Measurements from ENCODE around the gene UBE2L3. TPM values are rescaled to one million over a fixed set of nuclear protein-coding genes. Genes with fewer than 3 reads are reported as not detected.

Gene UBE2L3
- total RNA-seq, 2 donors from 2014 or later, result 86.3 to 114 TPM

DNA sequence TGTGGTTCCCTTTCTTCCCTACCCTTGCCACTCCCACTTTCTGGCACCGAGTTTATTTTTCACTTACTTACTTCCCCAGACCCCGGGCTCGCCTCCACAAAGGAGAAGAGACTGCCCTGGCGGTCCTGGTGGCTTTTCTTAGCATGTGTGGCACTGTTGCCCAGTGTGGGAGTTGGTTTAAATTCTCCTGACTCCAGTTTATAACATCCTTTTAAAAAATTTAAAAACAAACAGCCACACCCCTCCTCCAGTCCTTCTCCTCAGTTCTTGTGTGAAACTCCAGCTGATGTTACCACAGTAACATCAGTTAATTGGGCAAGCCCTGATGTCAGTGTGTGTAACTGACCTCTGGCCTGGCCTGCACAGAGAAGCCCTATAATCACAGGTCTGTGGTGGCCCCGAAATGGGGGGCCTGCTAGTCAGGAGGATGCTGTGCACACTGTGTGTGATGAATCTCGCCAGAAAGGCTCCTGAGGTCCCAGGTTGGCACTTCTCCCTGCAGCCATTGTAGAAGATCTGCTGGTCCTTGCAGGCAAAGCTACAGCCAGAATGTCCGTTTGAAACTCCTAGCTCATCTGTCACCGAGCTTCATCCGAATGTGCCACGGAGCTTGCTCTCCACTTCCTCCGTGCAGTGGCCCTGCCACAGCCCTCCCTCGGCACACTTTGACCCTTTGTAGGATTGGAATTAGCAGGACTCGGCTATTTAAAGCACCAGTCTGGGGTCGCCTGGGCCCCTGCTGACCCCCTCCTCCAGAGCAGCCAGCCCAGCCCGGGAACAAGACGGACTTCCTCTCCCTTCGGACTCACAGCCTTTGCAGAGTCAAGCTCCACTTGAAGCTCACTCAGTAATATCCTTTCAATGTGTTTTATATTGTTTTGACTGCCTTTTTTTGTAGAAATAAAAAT, 54.8 kb downstream of the UBE2L3 start:
- Mint-ChIP-seq H3K27me3 (no peaks in the 10 kb centered on the region), H3K4me1 (ENCODE audit: low read depth in 2 of 2) (peaks cover 23 to 53% of the 10 kb centered on the region in 2 donors), H3K36me3 (no peaks in the 10 kb centered on the region), H3K4me3 (no peak overlapping the region), H3K9me3 (no peaks in the 10 kb centered on the region), H3K27ac (peak overlapping the region; percentile 51 to 75)
- DNase-seq (ENCODE audit: low spot score), result no peak
- no peak for ATAC-seq

DNA sequence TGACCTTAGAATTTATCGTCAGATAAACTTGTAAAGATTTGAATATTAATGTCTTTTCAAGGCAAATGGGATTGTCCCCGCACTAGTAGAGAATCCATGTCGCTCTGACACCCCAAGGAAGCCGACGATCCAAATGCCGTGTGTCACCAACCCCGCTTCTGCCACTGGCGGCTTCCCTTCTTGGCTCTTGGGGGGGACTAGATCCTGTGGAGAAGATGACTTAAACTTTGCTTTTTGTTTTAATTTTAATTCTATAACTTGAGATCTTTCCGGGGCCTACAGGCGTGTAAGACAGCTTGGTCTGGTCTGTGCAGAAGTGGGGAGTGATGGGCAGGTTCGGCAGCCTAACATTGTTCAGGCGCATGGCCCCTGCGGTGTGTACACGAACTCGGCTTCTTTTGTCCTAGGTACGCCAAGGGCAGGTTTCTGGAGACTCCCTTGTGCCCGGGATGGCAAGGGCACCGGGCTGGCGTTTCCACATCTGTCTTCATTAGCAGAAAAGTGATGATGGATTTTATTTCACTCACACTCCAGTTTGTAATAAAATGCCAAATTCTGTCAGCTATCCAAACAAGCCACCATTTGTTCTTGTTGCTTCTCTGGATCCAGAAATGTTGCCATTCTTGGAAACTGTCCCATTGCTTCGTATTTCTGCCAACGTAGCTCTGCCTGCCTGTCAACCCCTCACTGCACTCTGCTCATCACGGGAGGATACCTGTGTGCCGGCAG, 55.6 kb downstream of the UBE2L3 start:
- Mint-ChIP-seq H3K36me3 (no peaks in the 10 kb centered on the region), H3K27ac (peak overlapping the region; percentile 58 to 75), H3K9me3 (no peaks in the 10 kb centered on the region), H3K4me1 (ENCODE audit: low read depth in 2 of 2) (peaks cover 26 to 56% of the 10 kb centered on the region in 2 donors), H3K4me3 (no peak overlapping the region), H3K27me3 (no peaks in the 10 kb centered on the region)
- DNase-seq (ENCODE audit: low spot score) (no peak), ATAC-seq (no peak)

DNA sequence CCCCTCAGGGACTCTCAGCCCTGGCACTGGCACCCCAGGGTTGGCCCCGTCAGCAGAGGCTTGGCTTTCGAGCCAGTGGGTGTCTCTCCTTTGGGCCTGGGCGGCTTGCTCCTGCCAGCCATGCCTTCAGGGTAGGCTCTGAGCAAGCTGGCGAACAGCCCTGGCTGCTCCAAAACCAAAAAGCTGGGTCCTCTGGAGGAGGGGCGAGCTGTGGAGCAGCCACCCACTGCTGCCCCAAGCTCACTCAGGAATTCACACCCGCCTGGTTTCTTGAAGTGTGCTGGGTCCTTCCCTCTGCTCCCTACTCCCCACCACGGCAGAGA, 56.1 kb downstream of the UBE2L3 start:
- Mint-ChIP-seq H3K36me3 (no peaks in the 10 kb centered on the region), H3K4me1 (ENCODE audit: low read depth in 2 of 2) (peaks cover 31 to 59% of the 10 kb centered on the region in 2 donors), H3K9me3 (no peaks in the 10 kb centered on the region), H3K4me3 (no peak overlapping the region), H3K27me3 (no peaks in the 10 kb centered on the region), H3K27ac (peak overlapping the region; percentile 43 to 58)
- DNase-seq (ENCODE audit: low spot score) (no peak), ATAC-seq (no peak)

DNA sequence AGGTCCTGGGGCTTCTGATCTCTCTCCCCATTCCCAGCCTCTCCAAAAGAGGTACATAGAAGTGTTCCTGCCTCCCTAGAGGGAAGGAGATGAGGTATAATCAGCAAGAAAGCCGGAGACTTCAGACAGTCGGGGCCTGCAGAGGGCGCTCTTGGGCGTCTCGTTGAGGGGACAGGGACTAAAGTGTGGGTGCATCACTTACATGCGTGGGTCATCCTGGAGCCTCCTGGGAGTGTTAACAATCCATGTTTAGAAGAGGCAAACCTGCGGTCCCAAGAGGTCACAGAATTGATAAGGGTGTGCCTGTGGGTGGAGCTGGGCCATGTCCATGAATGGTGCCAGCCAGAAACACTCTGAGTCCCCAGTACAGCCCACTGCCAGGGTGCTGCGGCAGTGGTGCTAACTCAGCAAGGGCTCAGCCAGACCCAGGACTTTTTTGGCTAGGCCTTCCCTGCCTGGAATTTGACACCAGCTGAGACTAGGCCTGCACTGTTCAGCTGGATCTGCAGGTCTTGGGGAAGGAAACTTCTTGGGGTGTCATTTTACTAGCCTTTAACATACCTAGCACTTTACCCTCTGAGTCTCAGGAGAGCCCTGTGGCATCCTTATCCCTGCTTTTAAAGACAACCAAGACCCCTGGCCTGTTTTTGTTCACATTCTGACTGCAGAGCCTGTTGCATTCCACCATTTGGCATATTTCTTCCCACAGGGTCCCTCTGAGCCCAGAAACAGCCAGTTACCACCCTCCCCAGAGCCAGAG, 56.8 kb downstream of the UBE2L3 start:
- H3K9me3 Mint-ChIP-seq, result no peaks in the 10 kb centered on the region
- H3K4me1 Mint-ChIP-seq (ENCODE audit: low read depth in 2 of 2), result peaks cover 31 to 56% of the 10 kb centered on the region in 2 donors
- no peaks in the 10 kb centered on the region for H3K27me3 Mint-ChIP-seq
- no peak overlapping the region for H3K4me3 Mint-ChIP-seq
- DNase-seq (ENCODE audit: low spot score) (no peak), ATAC-seq (no peak)
- peak overlapping the region; percentile 58 to 60 for H3K27ac Mint-ChIP-seq
- no peaks in the 10 kb centered on the region for H3K36me3 Mint-ChIP-seq

DNA sequence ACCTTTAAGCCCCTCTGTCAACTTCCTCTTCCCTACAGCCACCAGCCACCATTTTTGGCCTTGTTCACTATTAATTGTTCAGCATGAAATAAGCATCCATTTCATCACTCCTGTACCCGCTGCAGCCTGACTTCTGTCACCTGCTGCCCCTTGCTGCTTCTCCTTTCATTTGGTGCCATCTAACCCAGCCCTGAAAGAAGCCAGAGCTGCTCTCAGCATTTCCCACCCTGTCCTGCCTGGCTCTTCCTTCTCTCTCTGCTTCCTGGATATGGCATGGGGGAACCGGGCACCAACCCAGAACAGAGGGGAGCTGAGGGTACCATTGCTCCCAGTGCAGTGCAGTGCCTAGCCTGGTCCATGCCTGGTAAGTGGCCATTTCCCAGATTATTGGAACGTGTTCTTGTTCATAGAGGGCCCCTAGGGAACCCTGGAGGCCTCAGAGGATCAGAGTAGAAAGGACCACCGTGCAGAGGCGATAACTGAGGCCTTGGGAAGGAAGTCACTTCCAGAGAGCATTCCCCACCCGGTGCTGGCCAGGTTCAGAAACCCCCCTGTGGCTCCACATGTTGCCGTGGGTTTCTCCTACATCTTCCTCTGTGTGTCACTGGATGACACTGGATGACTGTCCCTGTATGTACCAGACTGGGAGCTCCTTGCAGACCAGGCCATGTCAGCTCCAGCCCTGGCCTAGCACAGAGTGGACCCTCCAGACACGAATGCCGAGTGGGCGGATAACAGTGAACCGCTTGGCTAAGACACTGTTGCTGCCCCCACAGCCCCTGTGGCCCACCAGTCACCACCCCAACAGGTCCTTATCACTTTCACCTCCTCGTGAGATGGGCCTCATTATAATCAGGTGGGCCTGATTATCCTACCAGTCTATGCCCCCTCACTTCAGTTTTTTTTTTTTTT, 57.6 kb downstream of the UBE2L3 start:
- Mint-ChIP-seq H3K9me3 (no peaks in the 10 kb centered on the region), H3K4me1 (ENCODE audit: low read depth in 2 of 2) (peaks cover 29 to 50% of the 10 kb centered on the region in 2 donors), H3K4me3 (no peak overlapping the region), H3K36me3 (no peaks in the 10 kb centered on the region), H3K27ac (peak overlapping the region; percentile 58 to 60), H3K27me3 (no peaks in the 10 kb centered on the region)
- no peak for ATAC-seq
- no peak for DNase-seq (ENCODE audit: low spot score)

DNA sequence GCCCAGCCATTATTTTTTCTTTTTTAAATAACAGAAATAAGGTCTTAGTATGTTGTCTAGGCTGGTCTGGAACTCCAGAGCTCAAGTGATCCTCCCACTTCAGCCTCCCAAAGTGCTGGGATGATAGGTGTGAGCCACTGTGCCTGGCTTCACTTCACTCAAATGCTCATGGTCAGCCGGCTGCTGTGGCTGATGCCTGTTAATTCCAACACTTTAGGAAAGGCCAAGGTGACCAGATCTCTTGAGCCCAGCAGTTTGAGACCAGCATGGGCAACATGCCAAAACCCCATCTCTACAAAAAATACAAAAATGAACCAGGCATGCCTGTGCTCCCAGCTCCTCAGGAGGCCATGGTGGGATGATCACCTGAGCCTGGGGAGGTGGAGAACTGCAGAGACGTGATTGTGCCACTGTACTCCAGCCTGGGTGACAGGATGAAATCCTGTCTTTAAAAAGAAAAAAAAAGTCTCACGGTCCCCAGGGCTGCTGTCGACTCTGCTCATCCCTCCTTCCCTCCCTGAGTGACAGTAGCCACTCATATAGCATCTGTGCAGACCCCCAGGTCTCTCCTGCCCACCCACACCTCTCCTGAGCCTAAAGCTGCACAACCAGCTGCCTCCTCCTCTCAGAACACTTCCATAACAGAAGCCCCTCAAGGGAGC, 58.7 kb downstream of the UBE2L3 start:
- H3K4me3 Mint-ChIP-seq, result peak overlapping the region; percentile 48
- DNase-seq (ENCODE audit: low spot score), result peak; percentile 18
- H3K9me3 Mint-ChIP-seq, result no peaks in the 10 kb centered on the region
- H3K27me3 Mint-ChIP-seq, result no peaks in the 10 kb centered on the region
- peaks cover 25 to 49% of the 10 kb centered on the region in 2 donors for H3K4me1 Mint-ChIP-seq (ENCODE audit: low read depth in 2 of 2)
- H3K36me3 Mint-ChIP-seq, result no peaks in the 10 kb centered on the region
- ATAC-seq, result no peak
- peak overlapping the region; percentile 58 to 60 for H3K27ac Mint-ChIP-seq

DNA sequence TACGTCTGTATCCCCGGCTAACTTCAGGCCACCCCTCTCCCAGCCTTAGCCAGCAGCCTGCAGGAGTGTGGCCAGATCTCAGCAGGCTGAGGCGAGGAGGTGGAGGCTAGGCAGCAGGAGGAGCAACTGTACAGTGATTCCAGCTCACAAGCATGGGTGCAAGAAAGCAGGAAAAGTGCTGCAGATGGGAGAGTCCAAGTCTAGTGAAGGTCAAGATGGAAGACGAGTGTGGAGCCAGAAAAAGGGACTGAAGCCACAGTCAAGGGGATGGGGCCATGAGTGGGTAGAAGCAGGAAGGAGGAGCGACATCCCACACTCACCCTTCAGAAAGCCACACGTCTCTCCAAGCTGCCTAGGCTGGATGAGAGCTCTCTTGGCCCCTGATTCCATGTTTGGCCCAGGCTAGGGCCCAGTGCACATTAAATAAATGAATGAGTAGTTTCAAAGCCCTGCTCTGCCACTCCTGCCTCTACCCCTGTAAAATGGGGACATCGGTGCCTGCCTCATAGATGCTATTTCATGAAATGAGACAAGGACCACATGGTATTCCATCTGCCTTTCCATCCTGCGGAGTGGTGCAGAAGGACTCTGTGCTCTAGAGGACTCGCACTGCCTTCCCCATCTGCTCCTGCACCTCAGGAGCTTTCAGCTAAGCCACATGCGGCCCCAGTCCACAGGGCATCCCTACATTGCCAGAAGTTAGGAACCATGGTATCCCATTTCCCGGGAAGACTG, 59.4 kb downstream of the UBE2L3 start:
- ATAC-seq (no peak), DNase-seq (ENCODE audit: low spot score) (peak; percentile 35)
- peaks cover 25 to 49% of the 10 kb centered on the region in 2 donors for H3K4me1 Mint-ChIP-seq (ENCODE audit: low read depth in 2 of 2)
- H3K27ac Mint-ChIP-seq, result peak overlapping the region; percentile 58 to 60
- no peaks in the 10 kb centered on the region for H3K9me3 Mint-ChIP-seq
- no peaks in the 10 kb centered on the region for H3K27me3 Mint-ChIP-seq
- no peaks in the 10 kb centered on the region for H3K36me3 Mint-ChIP-seq
- H3K4me3 Mint-ChIP-seq, result peak overlapping the region; percentile 86

DNA sequence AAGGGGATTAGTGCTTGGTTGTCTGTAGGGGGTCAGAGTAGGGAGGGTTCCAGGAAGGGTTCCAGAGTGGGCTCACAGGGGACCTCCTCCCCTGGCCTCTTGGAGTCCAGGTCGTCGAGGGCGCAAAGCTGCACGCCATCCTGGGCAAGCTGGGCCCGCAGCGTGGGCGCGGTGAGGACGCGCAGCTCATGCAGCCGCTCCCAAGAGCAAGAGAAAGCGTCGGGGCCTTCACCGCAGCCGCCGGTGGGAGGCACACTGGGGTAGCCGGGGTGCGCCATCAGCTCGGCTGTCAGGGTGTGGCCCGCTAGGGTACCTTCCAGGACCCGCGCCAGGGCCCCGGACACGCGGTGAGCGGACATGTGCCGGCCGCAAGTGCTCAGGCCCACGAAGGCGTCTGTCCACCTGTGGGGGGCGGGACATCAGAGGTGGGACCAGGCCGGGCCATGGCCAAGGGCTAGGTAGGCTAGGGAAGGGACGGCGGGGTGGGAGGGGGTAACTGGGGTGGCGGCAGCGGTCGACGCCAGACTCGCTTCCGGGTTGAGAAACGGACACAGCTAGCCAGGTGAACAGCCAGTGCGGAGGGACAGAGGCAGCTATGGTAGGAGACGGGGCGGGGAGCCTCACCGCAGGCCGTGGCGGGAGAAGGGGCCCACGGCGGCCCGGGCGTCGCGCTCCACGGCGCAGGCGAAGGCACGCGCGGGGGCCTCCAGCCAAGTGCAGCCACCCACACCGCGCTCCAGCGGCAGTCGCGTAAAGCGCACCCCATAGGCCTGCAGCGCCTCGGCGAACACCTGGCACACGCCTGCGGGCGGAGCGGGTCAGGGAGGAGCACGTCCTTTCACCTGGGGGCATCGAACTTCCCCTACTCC, 61.1 kb downstream of the UBE2L3 start:
- Mint-ChIP-seq H3K27ac (peak overlapping the region; percentile 80 to 82), H3K27me3 (no peaks in the 10 kb centered on the region), H3K4me1 (ENCODE audit: low read depth in 2 of 2) (peaks cover 20 to 48% of the 10 kb centered on the region in 2 donors), H3K36me3 (no peaks in the 10 kb centered on the region), H3K9me3 (no peaks in the 10 kb centered on the region), H3K4me3 (peak overlapping the region; percentile 86)
- ATAC-seq (peak in 1 of 2 donors; percentile 0), DNase-seq (ENCODE audit: low spot score) (peak; percentile 59)

DNA sequence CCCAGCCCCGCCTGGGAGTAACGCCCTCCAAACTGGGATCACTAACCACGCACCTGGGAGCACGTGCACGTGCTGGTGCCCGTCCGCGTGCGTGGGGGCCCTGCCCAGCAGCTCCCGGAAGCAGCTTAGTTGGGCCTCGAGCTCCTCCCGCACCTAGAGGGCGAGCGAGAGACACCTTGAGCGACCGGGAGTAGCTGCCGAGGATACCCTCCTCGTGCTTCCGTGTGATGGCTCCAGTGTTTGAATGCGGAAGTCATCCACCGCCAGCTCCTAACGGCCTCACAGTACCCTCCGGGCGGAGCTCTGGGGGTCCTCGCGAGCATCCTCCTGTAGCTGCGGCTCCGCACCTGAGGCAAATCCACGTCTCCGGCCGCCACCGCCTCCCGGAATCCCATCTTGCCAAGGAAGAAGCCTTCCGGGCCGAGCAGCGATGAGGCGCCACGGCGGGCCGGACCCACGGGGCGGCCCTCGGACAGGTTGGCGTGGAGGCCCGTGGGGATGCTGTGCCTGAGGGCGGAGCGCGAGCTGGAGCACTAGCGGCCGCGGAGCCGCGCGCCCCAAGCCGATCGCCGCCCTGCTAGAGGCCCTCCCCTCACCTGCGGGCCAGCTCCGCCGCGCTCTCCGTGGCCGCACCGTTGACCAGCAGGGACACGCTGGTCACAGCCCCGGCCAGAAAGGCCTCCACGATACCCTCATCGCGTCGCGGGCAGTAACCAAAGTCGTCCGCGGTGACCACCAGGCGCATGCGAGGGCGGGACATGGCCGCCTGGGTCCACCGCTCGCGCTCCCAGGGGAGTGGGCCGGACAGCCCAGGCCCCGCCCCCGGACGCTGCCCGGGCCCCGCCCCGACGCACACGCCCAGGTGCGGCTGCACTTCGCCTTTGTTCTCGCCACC, 62.0 kb downstream of the UBE2L3 start, which contains the start of gene YDJC:
TSS of gene YDJC (minus strand) at position 768 of the 895 bp plus-strand sequence. CDS start at position 760, 8 bp downstream.
- ATAC-seq, result peak; percentile 93 to 95
- Mint-ChIP-seq H3K4me3 (peak within 1 kb of the TSS; percentile 86), H3K4me1 (ENCODE audit: low read depth in 2 of 2) (peaks cover 20 to 43% of the 10 kb centered on the region in 2 donors), H3K27me3 (no peaks in the 10 kb centered on the region), H3K36me3 (no peaks in the 10 kb centered on the region), H3K27ac (peak within 1 kb of the TSS; percentile 80 to 82), H3K9me3 (no peaks in the 10 kb centered on the region)
- DNase-seq (ENCODE audit: low spot score), result peak; percentile 94

DNA sequence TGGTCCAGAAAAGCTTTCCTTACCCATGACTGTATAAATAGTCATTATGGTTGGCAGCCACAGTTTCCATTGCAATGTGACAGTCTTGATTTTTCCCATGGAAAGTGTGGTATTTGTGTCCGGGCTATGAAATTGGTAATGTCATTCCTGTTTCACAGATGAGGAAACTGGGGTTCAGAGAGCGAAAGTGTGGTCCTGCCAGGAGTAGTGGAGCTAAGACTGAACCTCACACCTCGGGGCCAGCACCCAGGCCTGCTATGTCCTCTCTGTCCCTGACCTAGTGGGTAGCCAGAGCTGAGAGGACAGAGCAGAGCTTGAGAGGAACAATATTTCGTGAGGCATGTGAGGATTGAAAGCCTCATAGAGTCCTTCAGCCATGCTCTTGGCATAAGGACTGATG, 63.5 kb downstream of the UBE2L3 start:
- H3K36me3 Mint-ChIP-seq, result no peaks in the 10 kb centered on the region
- DNase-seq (ENCODE audit: low spot score) (peak; percentile 31), ATAC-seq (no peak)
- no peaks in the 10 kb centered on the region for H3K27me3 Mint-ChIP-seq
- no peaks in the 10 kb centered on the region for H3K9me3 Mint-ChIP-seq
- peak overlapping the region; percentile 65 for H3K4me3 Mint-ChIP-seq
- peak overlapping the region in 1 of 2 donors; percentile 61 for H3K27ac Mint-ChIP-seq
- peaks cover 13 to 34% of the 10 kb centered on the region in 2 donors for H3K4me1 Mint-ChIP-seq (ENCODE audit: low read depth in 2 of 2)
